Caco-2 (cell line): Measurements from ENCODE around the gene DNAH1. TPM values are rescaled to one million over a fixed set of nuclear protein-coding genes. Genes with fewer than 3 reads are reported as not detected.

Experiments used
- BruUV-seq: library from RNA; stranded (reverse); fragments of 400-500 nt; replicated peaks from 2 replicates; lab custom pipeline; 2021; lab: Mats Ljungman, UMichigan
- CTCF ChIA-PET: fragments of 300-600 bp; sonication (Branson Sonifier 250); formaldehyde crosslinking; loops from one replicate; lab custom pipeline; 2022; ENCODE audit warnings: antibody characterized with exemption; lab: Charles Lee
- POLR2A ChIA-PET: fragments of 300-600 bp; sonication (Branson Sonifier 250); formaldehyde crosslinking; loops from one replicate; lab custom pipeline; 2022; ENCODE audit warnings: antibody characterized with exemption; lab: Charles Lee
- DNase-seq, 2 experiments: peaks; one replicate each; pipeline versions ENCODE4 v3.0.0 to v3.0.0-alpha.2; 2020 to 2022
- H3K27me3 ChIP-seq: replicated peaks from 2 replicates; pipeline ENCODE4 v1.6.0; 2011; ENCODE audit warnings: low read length; ENCODE audit not compliant: control insufficient read depth, insufficient read depth
- H3K36me3 ChIP-seq: 2 replicates; pipeline ENCODE4 v1.5.1; 2011; ENCODE audit warnings: low read length; ENCODE audit not compliant: control insufficient read depth, insufficient read depth
- H3K4me1 ChIP-seq: fragments of 250-450 bp; sonication (Bioruptor Pico); 2 replicates; pipeline ENCODE4 v1.5.1; 2020; ENCODE audit warnings: mild to moderate bottlenecking
- H3K4me3 ChIP-seq: 2 replicates; pipeline ENCODE4 v1.5.1; 2011; ENCODE audit warnings: low read depth, mild to moderate bottlenecking, control low read depth, low read length
- H3K9me3 ChIP-seq: fragments of 250-450 bp; sonication (Bioruptor Pico); 2 replicates; pipeline ENCODE4 v1.5.1; 2020; ENCODE audit warnings: mild to moderate bottlenecking, moderate library complexity
- H3K27ac Mint-ChIP-seq: one replicate; pipeline ENCODE4 v1.8.0; 2022; ENCODE audit warnings: mixed read lengths; ENCODE audit not compliant: unreplicated experiment
- H3K27me3 Mint-ChIP-seq: one replicate; pipeline ENCODE4 v1.8.0; 2022; ENCODE audit warnings: mixed read lengths; ENCODE audit not compliant: insufficient read depth, unreplicated experiment
- H3K36me3 Mint-ChIP-seq: one replicate; pipeline ENCODE4 v1.8.0; 2022; ENCODE audit warnings: mild to moderate bottlenecking, mixed read lengths; ENCODE audit not compliant: insufficient read depth, unreplicated experiment
- H3K4me1 Mint-ChIP-seq: one replicate; pipeline ENCODE4 v1.8.0; 2022; ENCODE audit warnings: low read depth, mixed read lengths; ENCODE audit not compliant: unreplicated experiment
- H3K4me3 Mint-ChIP-seq: one replicate; pipeline ENCODE4 v1.8.0; 2022; ENCODE audit warnings: mild to moderate bottlenecking, moderate library complexity, mixed read lengths; ENCODE audit not compliant: unreplicated experiment
- H3K9me3 Mint-ChIP-seq: one replicate; pipeline ENCODE4 v1.8.0; 2022; ENCODE audit warnings: mixed read lengths; ENCODE audit not compliant: unreplicated experiment
- intact Hi-C: fragments of 100-400 bp; cut with micrococcal nuclease; formaldehyde crosslinking; loops from one replicate; pipeline ENCODE4 v1.10.0; 2022; ENCODE audit not compliant: unreplicated experiment
- total RNA-seq: library from RNA; stranded (reverse); gene quantifications from 2 replicates; pipeline ENCODE4 v1.2.3, GENCODE V29; 2022
- TF ChIP-seq, protein P1 (sequence below), 2 experiments: fragments of 200-600 bp in 1 of 2; IDR thresholded peaks; 1 replicate in 1 of 2; 2 replicates in 1 of 2; pipeline versions ENCODE4 v1.5.1 to v1.8.0; 2011 to 2022; ENCODE audit warnings: antibody characterized with exemption in 1 of 2, control low read depth in 1 of 2, inconsistent platforms in 1 of 2, low read depth in 1 of 2, low read length in 1 of 2, mild to moderate bottlenecking in 1 of 2, moderate library complexity in 1 of 2; ENCODE audit not compliant: insufficient read depth in 1 of 2, severe bottlenecking in 1 of 2, unreplicated experiment in 1 of 2

The DNAH1 gene
- total RNA-seq, 1 experiment from 2014 or later, result 4.1 TPM

DNA sequence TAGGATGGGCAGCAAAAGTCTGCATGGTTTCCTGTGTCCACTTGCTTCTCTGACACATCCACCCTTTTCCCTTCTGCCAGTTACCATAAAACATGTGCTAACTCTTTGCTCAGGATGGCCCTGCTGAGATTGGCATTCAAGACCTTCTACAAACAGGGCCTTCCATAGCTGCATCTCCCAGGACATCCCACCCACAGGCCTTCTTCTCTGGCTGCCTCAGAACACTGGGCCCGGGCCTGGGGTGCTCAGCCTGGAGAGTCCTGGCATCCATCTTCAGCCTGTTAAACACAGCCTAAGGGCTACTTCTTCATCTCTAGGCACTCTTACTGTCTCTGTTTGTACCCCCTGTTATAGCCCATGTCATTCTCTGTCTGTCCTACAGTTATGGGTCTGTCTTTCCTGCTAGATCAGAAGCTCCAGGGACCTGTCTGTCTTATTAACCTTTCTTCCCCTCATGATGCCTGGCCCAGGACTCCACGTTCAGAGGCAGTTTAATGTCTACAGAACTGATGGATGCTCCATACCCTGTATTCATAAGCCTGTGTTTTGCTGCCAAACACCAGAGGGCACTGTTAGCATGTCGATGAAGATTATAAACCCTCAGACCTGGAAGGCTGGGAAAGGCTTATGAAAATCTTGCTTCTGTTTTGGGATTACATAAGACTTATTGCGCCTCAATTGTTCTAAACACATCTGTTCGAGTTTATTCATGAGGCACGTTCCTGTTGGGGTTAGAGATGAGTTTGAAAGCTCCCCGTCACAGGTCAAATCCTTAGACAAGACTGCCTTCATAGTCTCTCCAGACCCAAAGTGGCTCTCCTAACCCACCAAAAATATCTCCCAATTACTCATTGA, 112.3 kb downstream of the DNAH1 start:
- BruUV-seq, result no TSS peak
- Mint-ChIP-seq H3K27me3 (no peaks in the 10 kb centered on the region), H3K27ac (no peak overlapping the region), H3K4me3 (no peak overlapping the region), H3K36me3 (no peaks in the 10 kb centered on the region), H3K4me1 (no peaks in the 10 kb centered on the region), H3K9me3 (no peaks in the 10 kb centered on the region)
- no peaks in the 10 kb centered on the region for H3K27me3 ChIP-seq
- DNase-seq, result peak; percentile 63 to 65
- intact Hi-C loops, result loop anchor here (1.0 to 10.0 kb wide), 3 partner anchors 16 to 256 kb away; partner anchors contain the start of genes GNL3 and PBRM1
- H3K36me3 ChIP-seq, result no peaks in the 10 kb centered on the region
- peaks cover 15% of the 10 kb centered on the region for H3K4me1 ChIP-seq
- H3K9me3 ChIP-seq, result no peaks in the 10 kb centered on the region
- no peak overlapping the region for H3K4me3 ChIP-seq
- ChIA-PET CTCF (interaction anchor here (1.3 kb wide), 1 partner anchor 90 kb away, joined by 3 read pairs; no protein-coding TSS in a partner anchor), POLR2A (interaction anchor here (0.6 kb wide), 1 partner anchor 256 kb away, joined by 3 read pairs; no protein-coding TSS in a partner anchor)
- TF ChIP-seq, protein P1, sequence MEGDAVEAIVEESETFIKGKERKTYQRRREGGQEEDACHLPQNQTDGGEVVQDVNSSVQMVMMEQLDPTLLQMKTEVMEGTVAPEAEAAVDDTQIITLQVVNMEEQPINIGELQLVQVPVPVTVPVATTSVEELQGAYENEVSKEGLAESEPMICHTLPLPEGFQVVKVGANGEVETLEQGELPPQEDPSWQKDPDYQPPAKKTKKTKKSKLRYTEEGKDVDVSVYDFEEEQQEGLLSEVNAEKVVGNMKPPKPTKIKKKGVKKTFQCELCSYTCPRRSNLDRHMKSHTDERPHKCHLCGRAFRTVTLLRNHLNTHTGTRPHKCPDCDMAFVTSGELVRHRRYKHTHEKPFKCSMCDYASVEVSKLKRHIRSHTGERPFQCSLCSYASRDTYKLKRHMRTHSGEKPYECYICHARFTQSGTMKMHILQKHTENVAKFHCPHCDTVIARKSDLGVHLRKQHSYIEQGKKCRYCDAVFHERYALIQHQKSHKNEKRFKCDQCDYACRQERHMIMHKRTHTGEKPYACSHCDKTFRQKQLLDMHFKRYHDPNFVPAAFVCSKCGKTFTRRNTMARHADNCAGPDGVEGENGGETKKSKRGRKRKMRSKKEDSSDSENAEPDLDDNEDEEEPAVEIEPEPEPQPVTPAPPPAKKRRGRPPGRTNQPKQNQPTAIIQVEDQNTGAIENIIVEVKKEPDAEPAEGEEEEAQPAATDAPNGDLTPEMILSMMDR (IDR thresholded peaks at IDR 0.05; ENCODE audit: insufficient read depth in 1 of 2, low read depth in 1 of 2, low read length in 1 of 2, severe bottlenecking in 1 of 2, unreplicated experiment in 1 of 2), result peak; percentile 65 to 80

DNA sequence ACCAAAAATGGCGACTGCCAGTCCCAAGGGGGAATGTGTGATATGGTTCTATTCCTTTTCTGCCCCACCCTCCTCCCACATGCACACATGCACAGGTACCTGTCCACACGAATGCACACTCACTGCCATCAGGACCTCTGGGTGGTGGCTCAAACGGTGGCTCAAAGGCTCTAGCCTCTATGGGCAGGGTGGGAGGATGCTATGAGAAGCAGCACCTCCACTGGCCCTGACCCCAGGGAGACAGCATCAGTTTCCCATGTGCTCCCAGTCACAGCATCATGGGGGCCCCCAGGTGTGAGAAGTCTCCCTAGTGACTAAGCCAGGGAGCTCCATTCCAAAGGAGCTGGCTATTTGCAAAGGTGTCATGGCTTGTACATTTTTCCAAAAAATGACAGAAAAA, 112.9 kb downstream of the DNAH1 start:
- Mint-ChIP-seq H3K27me3 (no peaks in the 10 kb centered on the region), H3K36me3 (no peaks in the 10 kb centered on the region), H3K4me1 (no peaks in the 10 kb centered on the region), H3K9me3 (no peaks in the 10 kb centered on the region), H3K27ac (no peak overlapping the region), H3K4me3 (no peak overlapping the region)
- intact Hi-C loops, result loop anchor here (10.0 kb wide), 1 partner anchor 256 kb away; the partner anchor contains the start of genes GNL3 and PBRM1
- ChIA-PET CTCF (interaction anchor here (1.3 kb wide), 1 partner anchor 90 kb away, joined by 3 read pairs; no protein-coding TSS in a partner anchor), POLR2A (no interaction called here)
- DNase-seq, result peak in 1 of 2 experiments; percentile 14
- BruUV-seq, result no TSS peak
- H3K27me3 ChIP-seq, result no peaks in the 10 kb centered on the region
- TF ChIP-seq, protein P1 (IDR thresholded peaks at IDR 0.05; ENCODE audit: insufficient read depth in 1 of 2, low read depth in 1 of 2, low read length in 1 of 2, severe bottlenecking in 1 of 2, unreplicated experiment in 1 of 2), result no peak
- H3K4me1 ChIP-seq, result peaks cover 15% of the 10 kb centered on the region
- H3K9me3 ChIP-seq, result no peaks in the 10 kb centered on the region
- H3K4me3 ChIP-seq, result no peak overlapping the region
- H3K36me3 ChIP-seq, result no peaks in the 10 kb centered on the region

DNA sequence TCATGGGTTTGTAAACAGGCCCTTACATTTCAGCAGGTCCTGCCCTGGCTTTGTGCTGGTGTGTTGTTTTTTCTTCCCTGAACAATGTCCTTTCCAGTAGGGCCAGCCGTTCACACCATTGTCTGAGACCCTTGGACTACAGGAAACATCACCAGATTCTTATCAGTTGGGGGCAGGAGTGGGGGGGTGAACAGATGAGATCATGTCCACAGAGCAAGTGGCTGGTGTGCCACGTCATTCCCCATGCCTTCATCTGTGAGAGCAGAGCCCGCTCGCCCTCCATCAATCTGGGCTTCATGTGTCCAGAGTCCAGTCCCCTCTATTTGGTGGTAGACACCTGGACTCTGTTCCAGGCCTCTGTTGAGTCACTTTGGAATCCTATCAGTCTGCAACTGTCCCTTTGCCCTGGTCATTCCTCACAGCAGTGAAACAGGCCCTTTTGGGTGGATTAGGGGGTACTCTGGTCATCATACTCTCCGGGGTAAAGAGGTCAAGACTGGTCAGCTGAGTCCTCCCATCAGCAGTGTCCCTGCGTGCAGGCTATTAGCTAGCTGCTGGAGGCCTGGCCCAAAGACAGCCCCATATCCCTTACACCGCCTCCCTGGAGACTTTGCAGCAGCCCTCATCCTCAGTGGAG, 113.8 kb downstream of the DNAH1 start:
- H3K27me3 Mint-ChIP-seq, result no peaks in the 10 kb centered on the region

More for the DNA sequence above, 113.8 kb downstream of the DNAH1 start:
- TF ChIP-seq, protein P1 (IDR thresholded peaks at IDR 0.05; ENCODE audit: insufficient read depth in 1 of 2, low read depth in 1 of 2, low read length in 1 of 2, severe bottlenecking in 1 of 2, unreplicated experiment in 1 of 2), result no peak
- no peaks in the 10 kb centered on the region for H3K9me3 ChIP-seq
- no peaks in the 10 kb centered on the region for H3K36me3 ChIP-seq
- no peak overlapping the region for H3K4me3 ChIP-seq
- Mint-ChIP-seq H3K9me3 (no peaks in the 10 kb centered on the region), H3K27ac (no peak overlapping the region), H3K4me1 (no peaks in the 10 kb centered on the region), H3K4me3 (no peak overlapping the region), H3K36me3 (no peaks in the 10 kb centered on the region)
- no TSS peak for BruUV-seq
- H3K4me1 ChIP-seq, result peaks cover 15% of the 10 kb centered on the region
- no peaks in the 10 kb centered on the region for H3K27me3 ChIP-seq
- CTCF ChIA-PET, result no interaction called here
- POLR2A ChIA-PET, result no interaction called here
- intact Hi-C loops, result loop anchor here (10.0 kb wide), 1 partner anchor 255 kb away; the partner anchor contains the start of genes GNL3 and PBRM1
- peak in 1 of 2 experiments; percentile 57 for DNase-seq
